Measurements from ENCODE around the gene DNM3.
A peak's percentile ranks its signal among the peaks of the same experiment; 100 is the strongest.

DNM3 gene

DNA sequence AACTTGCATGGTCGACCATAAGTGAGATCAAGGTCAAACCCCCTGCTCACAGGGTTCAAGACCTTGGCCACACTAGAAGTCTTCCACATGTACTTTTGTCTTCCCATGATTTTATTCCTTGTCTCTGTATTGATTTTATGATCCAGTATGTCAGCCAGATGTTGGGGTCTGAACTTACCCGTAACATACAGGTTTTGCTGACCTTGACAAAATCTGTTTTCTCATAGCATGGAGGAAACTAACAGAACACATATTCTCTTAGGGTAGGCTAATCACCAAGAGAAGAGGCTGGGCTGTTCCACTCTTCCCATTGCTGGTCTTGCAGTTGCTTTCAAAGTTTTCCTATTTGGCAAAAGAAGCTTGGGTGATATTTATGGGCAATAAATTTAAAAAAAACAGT is 284.0 kb downstream of the DNM3 start:
- Mint-ChIP-seq H3K4me1 (no peaks in the 10 kb centered on the region), H3K4me3 (no peak overlapping the region), H3K27ac (no peak overlapping the region), H3K36me3 (no peaks in the 10 kb centered on the region), H3K27me3 (no peaks in the 10 kb centered on the region), H3K9me3 (peaks cover 4% of the 10 kb centered on the region)
- no peak for DNase-seq
- CTCF ChIA-PET, result no interaction called here

DNA sequence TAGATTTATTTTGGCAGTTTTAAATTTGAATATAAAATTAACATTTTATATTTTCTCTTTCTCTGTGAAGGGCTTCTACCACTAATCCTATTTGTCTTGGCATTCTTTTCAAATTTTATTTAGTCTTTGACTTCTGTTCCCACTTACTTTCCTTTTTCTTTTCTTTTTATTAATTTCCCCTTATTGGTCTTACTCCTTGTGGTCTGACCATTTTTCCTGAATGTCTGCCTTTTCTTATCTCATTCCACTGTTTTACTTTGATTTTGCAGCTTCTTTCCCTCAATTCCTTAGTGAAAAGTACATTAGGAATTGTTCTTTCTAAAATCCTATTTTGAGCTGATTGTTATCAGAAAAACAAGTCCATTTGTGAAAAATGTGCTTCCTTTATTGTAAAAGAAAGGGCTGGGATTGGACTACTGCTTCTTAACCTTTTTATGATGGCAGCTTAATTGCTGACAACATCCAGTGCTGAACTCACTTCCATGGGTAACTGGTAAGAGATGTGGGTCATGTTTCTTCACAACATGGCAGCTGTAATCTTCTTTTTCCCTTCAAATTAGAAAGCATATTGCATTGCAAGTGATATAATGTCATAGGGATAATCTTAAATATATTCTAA is 284.6 kb downstream of the DNM3 start:
- CTCF ChIA-PET, result interaction anchor here (0.7 kb wide), 1 partner anchor 255 kb away, joined by 4 read pairs; no protein-coding TSS in a partner anchor
- Mint-ChIP-seq H3K27ac (no peak overlapping the region), H3K4me1 (no peaks in the 10 kb centered on the region), H3K27me3 (no peaks in the 10 kb centered on the region), H3K4me3 (no peak overlapping the region), H3K36me3 (no peaks in the 10 kb centered on the region), H3K9me3 (peaks cover 4% of the 10 kb centered on the region)
- DNase-seq, result no peak

DNA sequence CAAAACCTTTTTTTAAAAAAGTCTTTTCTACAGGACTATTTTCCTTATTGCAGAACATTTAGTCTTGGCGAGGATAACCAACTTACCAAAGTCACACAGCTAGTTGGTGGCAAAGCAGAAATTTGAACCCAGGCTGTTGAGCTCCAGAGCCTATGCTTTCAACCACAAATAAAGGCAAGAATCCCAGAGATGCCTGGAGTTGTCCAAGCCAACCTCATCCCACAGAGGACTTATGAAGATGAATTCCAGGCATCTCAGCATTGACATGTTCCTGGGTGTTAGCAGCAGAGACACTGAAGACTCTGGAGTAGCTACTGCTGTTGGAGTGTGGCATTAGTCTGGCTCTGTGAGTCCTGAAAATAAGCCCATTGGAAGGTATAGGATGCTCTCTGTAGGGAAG is 291.5 kb downstream of the DNM3 start:
- Mint-ChIP-seq H3K36me3 (no peaks in the 10 kb centered on the region), H3K9me3 (peaks cover 2% of the 10 kb centered on the region), H3K4me3 (no peak overlapping the region), H3K4me1 (peaks cover 7% of the 10 kb centered on the region), H3K27me3 (no peaks in the 10 kb centered on the region), H3K27ac (no peak overlapping the region)
- CTCF ChIA-PET, result interaction anchor here (1.1 to 1.6 kb wide), 3 partner anchors 42 to 297 kb away, joined by 4 to 5 read pairs (median 4); no protein-coding TSS in a partner anchor
- no peak for DNase-seq

DNA sequence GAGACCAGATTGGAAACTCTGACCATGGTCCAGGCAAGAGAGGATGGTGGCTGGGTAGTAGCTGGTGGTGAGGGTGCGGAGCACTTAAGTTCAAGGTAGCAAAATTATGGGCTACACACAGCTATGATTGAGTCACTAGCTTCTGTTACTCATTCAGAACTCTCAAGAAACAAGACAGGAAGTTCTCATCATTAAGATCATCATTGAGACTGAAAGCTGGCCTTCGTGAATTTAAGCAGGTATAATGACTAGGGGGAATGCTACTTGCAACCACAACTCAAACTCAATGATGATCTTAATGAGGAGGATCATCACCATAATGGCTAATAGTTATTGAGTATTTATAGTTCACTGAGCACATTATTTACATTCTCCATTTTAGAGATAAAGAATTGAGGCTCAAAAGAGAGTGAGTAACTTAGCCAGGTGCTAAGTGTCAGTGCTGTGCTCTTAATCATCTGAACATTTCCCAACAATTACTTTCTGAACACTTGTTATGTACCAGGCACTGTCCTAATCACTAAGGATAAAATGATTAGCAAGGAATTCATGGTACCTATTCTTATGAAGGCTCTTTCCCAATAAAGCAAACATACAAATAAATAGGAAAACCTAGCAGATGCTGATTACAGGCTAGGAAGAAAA is 292.9 kb downstream of the DNM3 start:
- no peak for DNase-seq
- Mint-ChIP-seq H3K27me3 (no peaks in the 10 kb centered on the region), H3K27ac (peak overlapping the region; percentile 9), H3K9me3 (no peaks in the 10 kb centered on the region), H3K4me3 (no peak overlapping the region), H3K4me1 (peaks cover 7% of the 10 kb centered on the region), H3K36me3 (no peaks in the 10 kb centered on the region)
- CTCF ChIA-PET, result interaction anchor here (1.1 to 1.6 kb wide), 4 partner anchors 28 to 265 kb away, joined by 3 to 5 read pairs (median 4); no protein-coding TSS in a partner anchor

DNA sequence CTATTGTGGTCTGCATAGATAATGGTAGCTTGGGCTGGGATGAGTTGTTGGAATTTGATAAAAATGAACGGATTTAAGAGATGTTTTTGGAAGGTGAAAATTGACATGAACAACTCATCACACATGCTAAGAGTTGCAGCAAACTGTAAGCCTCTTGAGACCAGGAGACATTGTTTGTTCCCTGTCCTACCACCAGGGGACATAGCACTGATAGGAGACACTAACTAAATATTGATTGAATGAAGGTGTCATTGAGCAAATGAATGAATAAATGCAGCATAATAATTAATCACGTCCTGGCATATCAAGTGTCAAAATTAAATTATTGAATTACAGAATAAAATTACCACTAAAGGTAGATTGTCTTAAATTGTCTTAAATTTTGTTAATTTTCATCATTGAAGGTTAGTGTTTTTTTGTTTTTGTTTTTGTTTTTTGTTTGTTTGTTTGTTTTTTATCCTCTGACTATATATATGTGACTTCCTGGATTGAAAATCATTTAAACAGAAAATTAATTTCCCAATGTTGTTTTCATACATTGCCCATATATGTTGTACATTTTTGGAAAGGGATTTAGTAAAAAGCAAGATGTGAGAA is 293.9 kb downstream of the DNM3 start:
- peaks cover 7% of the 10 kb centered on the region for H3K4me1 Mint-ChIP-seq
- H3K27ac Mint-ChIP-seq, result no peak overlapping the region
- H3K27me3 Mint-ChIP-seq, result no peaks in the 10 kb centered on the region
- no peak overlapping the region for H3K4me3 Mint-ChIP-seq
- peak; percentile 28 for DNase-seq
- CTCF ChIA-PET, result interaction anchor here (1.1 to 1.5 kb wide), 2 partner anchors 27 to 263 kb away, joined by 3 read pairs; no protein-coding TSS in a partner anchor
- H3K36me3 Mint-ChIP-seq, result no peaks in the 10 kb centered on the region
- H3K9me3 Mint-ChIP-seq, result no peaks in the 10 kb centered on the region

DNA sequence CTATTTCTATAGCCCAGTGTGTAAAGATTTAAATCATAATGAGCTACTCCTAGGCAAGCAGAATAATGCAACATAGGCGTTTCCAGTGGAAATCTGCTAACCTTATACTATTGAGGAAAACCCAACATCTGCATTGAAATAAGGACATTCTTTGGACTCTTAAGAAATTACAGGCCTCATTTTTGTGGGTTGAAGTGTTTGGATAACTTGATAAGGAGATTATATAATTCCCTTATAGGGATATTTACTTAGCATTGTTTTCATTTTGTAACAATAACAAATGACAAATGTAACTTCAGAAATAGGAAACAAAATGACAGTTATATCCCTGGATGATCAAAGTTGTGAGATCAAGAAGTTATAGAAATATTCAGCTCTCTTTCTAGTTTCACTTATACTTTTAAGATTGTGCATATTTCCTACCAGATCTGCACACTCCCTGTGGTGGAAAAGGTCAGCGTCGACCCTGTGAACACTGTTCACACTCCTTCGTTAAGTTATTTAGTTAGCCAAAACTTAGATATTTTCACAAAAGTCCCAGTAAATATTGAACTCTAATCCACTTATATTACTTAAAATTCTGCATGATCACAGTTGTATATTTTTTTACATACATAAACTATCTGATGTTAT is 294.8 kb downstream of the DNM3 start:
- Mint-ChIP-seq H3K27ac (no peak overlapping the region), H3K27me3 (no peaks in the 10 kb centered on the region), H3K4me3 (no peak overlapping the region), H3K9me3 (no peaks in the 10 kb centered on the region), H3K36me3 (no peaks in the 10 kb centered on the region), H3K4me1 (peaks cover 7% of the 10 kb centered on the region)
- no peak for DNase-seq
- CTCF ChIA-PET, result interaction anchor here (0.9 kb wide), 1 partner anchor 47 kb away, joined by 3 read pairs; no protein-coding TSS in a partner anchor

DNA sequence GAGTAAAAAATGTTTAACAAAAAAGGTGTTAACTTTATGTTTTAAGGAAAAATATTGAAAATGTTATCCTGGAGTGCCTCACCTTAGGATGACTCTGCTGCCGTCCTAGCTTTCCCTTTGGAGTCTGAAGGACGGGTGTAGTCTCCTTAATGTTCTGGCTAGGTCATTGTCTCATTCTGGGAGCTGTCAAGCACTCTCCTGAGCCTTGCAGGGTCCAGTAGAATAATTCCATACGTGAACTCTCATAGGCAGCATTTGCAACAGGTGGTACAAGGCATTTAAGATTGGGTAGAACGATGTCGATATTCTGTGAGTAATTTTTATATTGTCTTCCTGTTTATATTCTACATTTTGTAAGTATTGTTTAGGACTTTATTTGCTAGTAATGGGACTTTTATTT is 295.6 kb downstream of the DNM3 start:
- no peaks in the 10 kb centered on the region for H3K9me3 Mint-ChIP-seq
- CTCF ChIA-PET, result no interaction called here
- peaks cover 7% of the 10 kb centered on the region for H3K4me1 Mint-ChIP-seq
- H3K36me3 Mint-ChIP-seq, result no peaks in the 10 kb centered on the region
- no peak overlapping the region for H3K27ac Mint-ChIP-seq
- no peak overlapping the region for H3K4me3 Mint-ChIP-seq
- H3K27me3 Mint-ChIP-seq, result no peaks in the 10 kb centered on the region
- no peak for DNase-seq

DNA sequence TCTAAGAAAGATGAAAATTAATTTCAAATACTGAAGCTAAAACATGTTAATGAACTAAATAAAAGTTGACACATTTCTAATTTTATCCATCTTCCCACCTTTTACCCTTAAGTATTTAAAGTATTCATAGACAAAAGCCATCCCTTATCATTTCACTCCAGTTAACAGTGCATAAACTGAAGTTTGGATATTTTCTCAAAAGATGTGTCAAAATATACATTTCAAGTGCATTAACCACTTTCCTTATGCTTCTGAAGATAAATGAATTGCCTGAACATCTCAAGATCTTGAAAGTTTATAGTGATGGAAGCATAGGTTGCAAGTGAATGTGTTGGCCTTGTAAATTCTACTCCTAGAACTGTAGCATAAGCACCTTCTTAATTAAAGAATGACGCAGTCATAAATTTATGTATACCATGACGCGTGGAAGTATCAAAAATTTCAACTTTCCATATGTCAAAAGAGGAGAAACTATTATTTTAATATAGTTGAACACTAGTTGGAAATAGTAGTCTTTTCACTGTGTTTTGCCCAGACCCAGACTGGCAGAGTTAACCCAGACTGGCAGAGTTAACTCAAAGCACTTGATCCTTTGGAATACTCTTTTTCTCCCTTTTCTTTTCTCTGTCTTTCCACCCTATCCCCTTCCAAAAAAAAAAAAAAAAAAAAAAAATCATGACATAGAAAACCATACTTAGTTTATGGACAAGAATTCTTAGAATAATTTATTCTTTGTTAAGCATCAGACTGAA is 296.6 kb downstream of the DNM3 start:
- H3K4me1 Mint-ChIP-seq, result peaks cover 7% of the 10 kb centered on the region
- no peaks in the 10 kb centered on the region for H3K9me3 Mint-ChIP-seq
- H3K27me3 Mint-ChIP-seq, result no peaks in the 10 kb centered on the region
- DNase-seq, result no peak
- no peak overlapping the region for H3K4me3 Mint-ChIP-seq
- no peak overlapping the region for H3K27ac Mint-ChIP-seq
- no peaks in the 10 kb centered on the region for H3K36me3 Mint-ChIP-seq
- CTCF ChIA-PET, result no interaction called here

DNA sequence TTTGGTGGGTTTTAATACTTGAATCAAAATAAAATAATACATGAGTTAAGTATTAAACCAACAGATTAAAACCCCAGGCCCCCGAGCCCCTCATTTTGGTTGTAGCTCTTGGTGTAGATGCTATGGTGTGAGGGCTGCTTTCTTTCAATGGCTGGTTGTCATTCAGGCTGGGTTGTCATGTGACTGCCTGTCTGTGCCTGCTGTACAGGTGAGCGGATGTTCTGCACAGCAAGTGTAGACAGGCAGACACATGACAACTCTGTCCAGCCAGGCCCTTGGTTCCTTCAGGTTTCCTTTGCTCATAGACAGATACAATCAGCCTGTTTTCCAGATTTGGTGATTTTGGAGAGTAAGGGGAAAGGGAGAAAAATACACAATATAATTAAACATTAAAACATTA is 297.3 kb downstream of the DNM3 start:
- Mint-ChIP-seq H3K4me3 (no peak overlapping the region), H3K27ac (no peak overlapping the region), H3K27me3 (no peaks in the 10 kb centered on the region), H3K4me1 (peaks cover 6% of the 10 kb centered on the region), H3K36me3 (no peaks in the 10 kb centered on the region), H3K9me3 (no peaks in the 10 kb centered on the region)
- CTCF ChIA-PET, result no interaction called here
- no peak for DNase-seq

DNA sequence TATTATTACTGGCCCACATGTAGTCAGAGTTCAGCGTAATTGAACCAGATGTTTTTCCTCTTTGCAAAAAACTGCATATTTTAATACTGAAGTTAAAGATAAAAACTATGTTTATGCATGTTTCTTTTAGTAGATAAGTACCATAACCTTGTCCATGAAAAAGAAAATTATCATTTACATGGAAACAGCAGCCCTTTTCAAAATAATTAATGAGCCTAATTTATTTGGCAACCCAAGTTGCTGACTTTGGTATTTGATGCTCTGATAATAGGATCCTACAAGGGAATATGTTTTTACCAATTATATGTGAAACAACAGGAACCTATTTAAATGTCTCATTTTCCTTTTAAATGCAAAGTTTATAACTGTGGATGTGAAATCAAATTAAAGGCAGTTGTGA is 297.9 kb downstream of the DNM3 start:
- Mint-ChIP-seq H3K36me3 (no peaks in the 10 kb centered on the region), H3K9me3 (no peaks in the 10 kb centered on the region), H3K4me3 (no peak overlapping the region), H3K4me1 (no peaks in the 10 kb centered on the region), H3K27ac (no peak overlapping the region), H3K27me3 (no peaks in the 10 kb centered on the region)
- no peak for DNase-seq
- CTCF ChIA-PET, result no interaction called here

DNA sequence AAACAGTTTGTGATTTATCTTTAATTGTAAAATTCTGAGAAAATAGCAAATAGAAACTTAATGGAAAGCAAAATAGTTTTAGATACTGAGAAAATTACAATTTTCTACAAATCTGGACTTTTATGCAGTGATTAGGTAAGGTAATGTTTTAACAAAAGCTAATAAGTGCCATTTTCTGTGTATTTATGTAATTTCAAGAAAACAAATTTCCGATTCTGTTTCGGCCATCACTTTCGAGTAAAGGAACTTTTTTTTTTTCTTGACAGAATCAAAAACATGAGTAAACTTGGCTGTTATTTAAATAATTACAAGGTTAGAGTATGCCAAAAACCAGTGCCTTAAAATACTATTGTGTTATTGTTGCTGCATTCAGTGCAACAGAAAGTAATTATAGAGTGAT is 298.8 kb downstream of the DNM3 start:
- H3K27me3 Mint-ChIP-seq, result no peaks in the 10 kb centered on the region
- no peak overlapping the region for H3K4me3 Mint-ChIP-seq
- H3K27ac Mint-ChIP-seq, result no peak overlapping the region
- no peaks in the 10 kb centered on the region for H3K9me3 Mint-ChIP-seq
- CTCF ChIA-PET, result no interaction called here
- H3K4me1 Mint-ChIP-seq, result no peaks in the 10 kb centered on the region
- DNase-seq, result no peak
- H3K36me3 Mint-ChIP-seq, result no peaks in the 10 kb centered on the region

DNA sequence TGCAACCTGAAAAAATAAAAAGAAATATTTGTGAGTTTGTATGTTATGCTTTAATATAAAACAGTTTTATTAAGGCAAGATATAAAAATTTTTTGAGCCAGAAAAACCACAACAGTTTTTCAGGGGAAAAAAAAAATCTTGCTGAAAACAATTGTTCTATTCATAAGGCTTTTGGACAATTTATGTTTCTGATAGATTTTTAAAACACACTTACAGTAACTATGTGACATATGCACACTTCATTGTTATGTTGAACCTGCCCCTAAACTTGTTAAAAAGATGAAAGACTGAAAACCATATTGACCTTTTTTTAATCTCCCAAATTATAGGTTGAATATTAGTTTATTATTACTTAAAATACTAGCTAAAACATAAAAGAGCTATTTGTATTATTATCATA is 299.3 kb downstream of the DNM3 start:
- DNase-seq, result no peak
- CTCF ChIA-PET, result no interaction called here
- H3K27ac Mint-ChIP-seq, result no peak overlapping the region

DNA sequence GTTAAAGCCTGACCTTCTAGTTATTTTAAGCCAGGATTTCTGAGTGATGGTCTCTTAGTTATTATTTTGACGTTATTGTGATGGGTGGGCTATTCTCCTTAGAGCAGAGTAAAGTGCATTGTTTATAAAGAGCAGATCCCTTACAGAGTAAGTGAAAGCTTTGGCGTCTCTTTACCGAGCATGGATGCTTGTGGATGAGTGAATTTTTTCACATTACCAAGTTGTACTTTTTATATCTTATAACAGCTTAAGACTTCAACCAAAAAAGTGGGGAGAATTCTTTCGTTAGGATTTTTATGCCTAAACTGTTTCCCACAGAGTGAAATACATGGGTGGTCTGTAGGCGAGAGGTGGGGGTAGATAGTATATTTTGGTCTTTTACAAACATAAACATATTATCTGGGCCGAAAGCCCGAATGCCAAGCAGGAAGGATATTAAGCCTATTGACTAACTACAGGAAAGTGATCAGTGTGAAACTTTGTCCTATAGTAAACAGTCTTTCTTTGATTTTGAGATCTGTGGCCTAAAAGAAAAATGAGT is 300.1 kb downstream of the DNM3 start:
- Mint-ChIP-seq H3K36me3 (no peaks in the 10 kb centered on the region), H3K27me3 (no peaks in the 10 kb centered on the region), H3K9me3 (no peaks in the 10 kb centered on the region), H3K4me1 (no peaks in the 10 kb centered on the region), H3K4me3 (no peak overlapping the region), H3K27ac (no peak overlapping the region)
- no peak for DNase-seq
- CTCF ChIA-PET, result interaction anchor here (0.6 kb wide), 1 partner anchor 584 kb away, joined by 3 read pairs; no protein-coding TSS in a partner anchor

More for the DNA sequence above, 299.3 kb downstream of the DNM3 start:
- no peaks in the 10 kb centered on the region for H3K4me1 Mint-ChIP-seq
- H3K9me3 Mint-ChIP-seq, result no peaks in the 10 kb centered on the region
- H3K36me3 Mint-ChIP-seq, result no peaks in the 10 kb centered on the region
- H3K27me3 Mint-ChIP-seq, result no peaks in the 10 kb centered on the region
- no peak overlapping the region for H3K4me3 Mint-ChIP-seq

DNA sequence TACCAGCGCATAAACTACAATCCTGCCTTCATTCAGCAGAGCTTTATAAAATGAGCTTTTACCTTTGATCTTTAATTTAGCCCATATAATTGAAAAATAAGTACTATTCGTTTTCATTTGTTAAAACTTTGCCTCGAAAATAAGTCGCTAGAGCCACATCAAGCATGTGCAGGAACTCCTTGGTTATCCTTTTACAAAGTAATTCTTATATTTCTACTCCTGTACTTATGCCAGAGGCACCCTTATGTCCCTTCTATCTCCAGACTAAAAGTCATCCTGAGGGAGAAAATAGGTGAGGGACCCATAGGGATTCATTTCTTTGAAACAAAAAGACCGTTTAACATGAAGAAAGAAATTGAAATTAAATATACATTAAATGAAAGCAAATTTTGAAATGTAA is 301.0 kb downstream of the DNM3 start:
- H3K27ac Mint-ChIP-seq, result no peak overlapping the region
- DNase-seq, result no peak
- CTCF ChIA-PET, result no interaction called here
- H3K9me3 Mint-ChIP-seq, result no peaks in the 10 kb centered on the region
- no peak overlapping the region for H3K4me3 Mint-ChIP-seq
- H3K4me1 Mint-ChIP-seq, result no peaks in the 10 kb centered on the region
- H3K27me3 Mint-ChIP-seq, result no peaks in the 10 kb centered on the region
- H3K36me3 Mint-ChIP-seq, result no peaks in the 10 kb centered on the region

Measured in activated naive CD4-positive, alpha-beta T cell treated with anti-CD3 and anti-CD28 coated beads, Interleukin-2, amount 10 ng/mL, durations not matched to agents 7 days and 5 days (primary cell).